WTC11 (cell line): ENCODE measurements around the gene SHROOM2. TPM values are rescaled to one million over a fixed set of nuclear protein-coding genes. Genes with fewer than 3 reads are reported as not detected.

ENCODE experiments used
- ATAC-seq: fragments of 200-7000 bp; cut with Tn5 transposase; 2 replicates; pipeline ENCODE4 v1.10.0; 2021; ENCODE audit warnings: mild to moderate bottlenecking, moderate library complexity
- CTCF ChIA-PET: fragments of 300-600 bp; sonication (Branson Sonifier 250); formaldehyde crosslinking; loops from one replicate; lab custom pipeline; 2021; ENCODE audit warnings: antibody characterized with exemption; lab: Charles Lee
- POLR2A ChIA-PET: fragments of 350-600 bp; sonication (Branson Sonifier 250); formaldehyde crosslinking; loops from one replicate; lab custom pipeline; 2021; ENCODE audit warnings: antibody characterized with exemption; lab: Charles Lee
- DNase-seq: peaks from one replicate; pipeline ENCODE4 v3.0.0; 2021; ENCODE audit warnings: low spot score
- H3K27ac Mint-ChIP-seq: 2 replicates; pipeline ENCODE4 v1.8.0; 2021; ENCODE audit warnings: mixed read lengths
- H3K27me3 Mint-ChIP-seq: 2 replicates; pipeline ENCODE4 v1.8.0; 2021; ENCODE audit warnings: low read depth, mild to moderate bottlenecking, moderate library complexity, mixed read lengths
- H3K36me3 Mint-ChIP-seq: 2 replicates; pipeline ENCODE4 v1.8.0; 2021; ENCODE audit warnings: mixed read lengths
- H3K4me1 Mint-ChIP-seq: 2 replicates; pipeline ENCODE4 v1.8.0; 2022; ENCODE audit warnings: mixed read lengths
- H3K4me3 Mint-ChIP-seq: 2 replicates; pipeline ENCODE4 v1.8.0; 2021; ENCODE audit warnings: mild to moderate bottlenecking, moderate library complexity, mixed read lengths
- H3K9me3 Mint-ChIP-seq: 2 replicates; pipeline ENCODE4 v1.8.0; 2021; ENCODE audit warnings: mixed read lengths
- AR ChIP-seq: fragments of 250-450 bp; sonication (Bioruptor Pico); IDR thresholded peaks from 2 replicates; pipeline ENCODE4 v1.9.0; 2021; ENCODE audit warnings: mild to moderate bottlenecking
- ATF1 ChIP-seq: sonication (generic); formaldehyde crosslinking; IDR thresholded peaks from 2 replicates; pipeline ENCODE4 v1.8.1; 2023; ENCODE audit warnings: mild to moderate bottlenecking, moderate library complexity, missing genetic modification reagents
- ATF2 ChIP-seq: sonication (generic); formaldehyde crosslinking; IDR thresholded peaks from 2 replicates; pipeline ENCODE4 v1.8.1; 2022; ENCODE audit warnings: low read depth, missing genetic modification reagents, borderline replicate concordance
- CREM ChIP-seq: sonication (generic); formaldehyde crosslinking; IDR thresholded peaks from 2 replicates; pipeline ENCODE4 v1.8.1; 2022; ENCODE audit warnings: mild to moderate bottlenecking, missing genetic modification reagents, moderate library complexity
- CTCF ChIP-seq: fragments of 200-600 bp; IDR thresholded peaks from 2 replicates; pipeline ENCODE4 v1.8.0; 2022; ENCODE audit warnings: antibody characterized with exemption
- ELF4 ChIP-seq: sonication (generic); formaldehyde crosslinking; IDR thresholded peaks from 2 replicates; pipeline ENCODE4 v1.8.1; 2022; ENCODE audit warnings: low read depth, mild to moderate bottlenecking, moderate library complexity, missing genetic modification reagents
- FOXJ3 ChIP-seq: sonication (generic); formaldehyde crosslinking; IDR thresholded peaks from 2 replicates; pipeline ENCODE4 v1.9.0; 2021; ENCODE audit warnings: missing genetic modification reagents, mild to moderate bottlenecking, borderline replicate concordance
- KAT7 ChIP-seq: sonication (generic); formaldehyde crosslinking; IDR thresholded peaks from 2 replicates; pipeline ENCODE4 v1.8.1; 2023; ENCODE audit warnings: missing genetic modification reagents, mild to moderate bottlenecking, borderline replicate concordance
- MAX ChIP-seq: sonication (generic); formaldehyde crosslinking; IDR thresholded peaks from 2 replicates; pipeline ENCODE4 v1.8.0; 2022; ENCODE audit warnings: mild to moderate bottlenecking, missing genetic modification reagents
- NFATC4 ChIP-seq: fragments of 250-450 bp; sonication (Bioruptor Pico); IDR thresholded peaks from 2 replicates; pipeline ENCODE4 v1.9.0; 2021; ENCODE audit warnings: mild to moderate bottlenecking
- NR1H2 ChIP-seq: sonication (generic); formaldehyde crosslinking; IDR thresholded peaks from 2 replicates; pipeline ENCODE4 v1.9.0; 2021; ENCODE audit warnings: mild to moderate bottlenecking, moderate library complexity, missing genetic modification reagents
- RORB ChIP-seq: fragments of 250-450 bp; sonication (Bioruptor Pico); IDR thresholded peaks from 2 replicates; pipeline ENCODE4 v1.9.0; 2021; ENCODE audit warnings: mild to moderate bottlenecking
- STAT6 ChIP-seq: sonication (generic); formaldehyde crosslinking; conservative IDR thresholded peaks from 2 replicates; pipeline ENCODE4 v1.8.1; 2023; ENCODE audit warnings: mild to moderate bottlenecking, low read depth, missing genetic modification reagents, moderate library complexity
- TCF7 ChIP-seq: sonication (generic); formaldehyde crosslinking; IDR thresholded peaks from 2 replicates; pipeline ENCODE4 v1.8.0; 2022; ENCODE audit warnings: mild to moderate bottlenecking, low read depth, missing genetic modification reagents, moderate library complexity
- TEAD1 ChIP-seq: sonication (generic); formaldehyde crosslinking; IDR thresholded peaks from 2 replicates; pipeline ENCODE4 v1.8.0; 2022; ENCODE audit warnings: mild to moderate bottlenecking, missing genetic modification reagents
- TEAD4 ChIP-seq: sonication (generic); formaldehyde crosslinking; IDR thresholded peaks from 2 replicates; pipeline ENCODE4 v1.8.0; 2022; ENCODE audit warnings: mild to moderate bottlenecking, missing genetic modification reagents
- USF2 ChIP-seq: sonication (generic); formaldehyde crosslinking; IDR thresholded peaks from 2 replicates; pipeline ENCODE4 v1.8.1; 2023; ENCODE audit warnings: mild to moderate bottlenecking, missing genetic modification reagents, moderate library complexity
- ZBTB21 ChIP-seq: sonication (generic); formaldehyde crosslinking; IDR thresholded peaks from 2 replicates; pipeline ENCODE4 v1.8.1; 2023; ENCODE audit warnings: mild to moderate bottlenecking, missing genetic modification reagents, borderline replicate concordance
- ZBTB43 ChIP-seq: sonication (generic); formaldehyde crosslinking; IDR thresholded peaks from 2 replicates; pipeline ENCODE4 v1.8.1; 2023; ENCODE audit warnings: mild to moderate bottlenecking, missing genetic modification reagents
- ZNF121 ChIP-seq: sonication (generic); formaldehyde crosslinking; IDR thresholded peaks from 2 replicates; pipeline ENCODE4 v1.8.0; 2023; ENCODE audit warnings: missing genetic modification reagents
- ZNF416 ChIP-seq: fragments of 250-450 bp; sonication (Bioruptor Pico); IDR thresholded peaks from 2 replicates; pipeline ENCODE4 v1.9.0; 2021; ENCODE audit warnings: mild to moderate bottlenecking, inconsistent platforms
- ZNF671 ChIP-seq: fragments of 250-450 bp; sonication (Bioruptor Pico); IDR thresholded peaks from 2 replicates; pipeline ENCODE4 v1.8.0; 2021; ENCODE audit warnings: mild to moderate bottlenecking
- total RNA-seq: library from RNA; stranded (reverse); gene quantifications from 3 replicates; pipeline ENCODE4 v1.2.3, GENCODE V29; 2021

The SHROOM2 gene
- total RNA-seq, 1 experiment from 2014 or later: 14.8 TPM

- Mint-ChIP-seq H3K27me3 (no peaks in the 10 kb centered on the region), H3K9me3 (no peaks in the 10 kb centered on the region), H3K36me3 (peaks cover 8% of the 10 kb centered on the region), H3K27ac (no peak overlapping the region), H3K4me3 (no peak overlapping the region), H3K4me1 (no peaks in the 10 kb centered on the region)
- ChIA-PET CTCF (no interaction called here), POLR2A (no interaction called here)
- no peak for TF ChIP-seq MAX (CRISPR knock-in tag)
- TF ChIP-seq ZNF671: no peak
- TF ChIP-seq CREM: no peak
- DNase-seq (no peak), ATAC-seq (no peak)
Measured at GRCh38 chrX:9738151-9738550, 48.1 kb upstream of the SHROOM2 start.

- no peak for TF ChIP-seq FOXJ3 (CRISPR knock-in tag)
- TF ChIP-seq USF2 (CRISPR knock-in tag): no peak
- TF ChIP-seq ZNF121 (CRISPR knock-in tag): no peak
- TF ChIP-seq ELF4: no peak
- no peak for TF ChIP-seq ATF1
- no peak for TF ChIP-seq TCF7 (CRISPR knock-in tag)
- no peak for TF ChIP-seq CREM
- no peak for TF ChIP-seq ATF2
- TF ChIP-seq RORB (CRISPR knock-in tag): no peak
- no peak for TF ChIP-seq AR (CRISPR knock-in tag)
- Mint-ChIP-seq H3K9me3 (no peaks in the 10 kb centered on the region), H3K27me3 (no peaks in the 10 kb centered on the region), H3K27ac (no peak overlapping the region), H3K4me3 (no peak overlapping the region), H3K4me1 (no peaks in the 10 kb centered on the region), H3K36me3 (peaks cover 13% of the 10 kb centered on the region)
- no peak for ATAC-seq
- ChIA-PET CTCF (no interaction called here), POLR2A (no interaction called here)
- DNase-seq: no peak
Measured at GRCh38 chrX:9739130-9739529, 47.1 kb upstream of the SHROOM2 start.

- CTCF ChIA-PET: no interaction called here
- Mint-ChIP-seq H3K27ac (no peak overlapping the region), H3K4me1 (peaks cover 21% of the 10 kb centered on the region), H3K4me3 (no peak overlapping the region), H3K36me3 (peaks cover 11% of the 10 kb centered on the region), H3K9me3 (no peaks in the 10 kb centered on the region), H3K27me3 (no peaks in the 10 kb centered on the region; the same call in 1 of the 2 replicates)
- ATAC-seq (no peak), DNase-seq (no peak)
- POLR2A ChIA-PET: no interaction called here
- TF ChIP-seq NFATC4 (CRISPR knock-in tag) (no peak), KAT7 (CRISPR knock-in tag) (no peak), TEAD4 (CRISPR knock-in tag) (no peak), ZNF416 (CRISPR knock-in tag) (no peak), STAT6 (CRISPR knock-in tag) (no peak), ZBTB21 (CRISPR knock-in tag) (no peak), NR1H2 (CRISPR knock-in tag) (no peak), CTCF (no peak), ZBTB43 (CRISPR knock-in tag) (no peak), TEAD1 (CRISPR knock-in tag) (no peak)
Measured at GRCh38 chrX:9745417-9746115, 40.7 kb upstream of the SHROOM2 start.
